SK-N-SH (cell line): ENCODE data around the gene ST6GALNAC3.

ENCODE experiments used
- CTCF ChIP-seq: fragments of 200-600 bp; sonication (generic); IDR thresholded peaks from 2 replicates; pipeline ENCODE4 v1.6.1; 2017; ENCODE audit warnings: antibody characterized with exemption, mild to moderate bottlenecking, moderate library complexity
- FOXM1 ChIP-seq: IDR thresholded peaks from 2 replicates; pipeline ENCODE4 v1.4.0; 2012; ENCODE audit warnings: low read depth, mild to moderate bottlenecking
- GABPA ChIP-seq: IDR thresholded peaks from 2 replicates; pipeline ENCODE4 v1.4.0; 2012; ENCODE audit warnings: low read depth, mild to moderate bottlenecking
- MEF2A ChIP-seq: IDR thresholded peaks from 2 replicates; pipeline ENCODE4 v1.4.0; 2012; ENCODE audit warnings: low read depth, borderline replicate concordance
- PBX3 ChIP-seq: IDR thresholded peaks from 2 replicates; pipeline ENCODE4; 2012
- POLR2AphosphoS5 ChIP-seq: IDR thresholded peaks from 2 replicates; pipeline ENCODE4 v1.6.1; 2012; ENCODE audit warnings: low read depth, low read length
- RXRA ChIP-seq: IDR thresholded peaks from 2 replicates; pipeline ENCODE4 v1.4.0; 2012; ENCODE audit warnings: low read depth, mild to moderate bottlenecking, borderline replicate concordance
- TAF1 ChIP-seq: IDR thresholded peaks from 2 replicates; pipeline ENCODE4 v1.6.1; 2012; ENCODE audit warnings: low read depth, mild to moderate bottlenecking, low read length, moderate library complexity, borderline replicate concordance
- TCF12 ChIP-seq: IDR thresholded peaks from 2 replicates; pipeline ENCODE4 v1.4.0; 2012
- TF ChIP-seq, protein P1 (sequence below): IDR thresholded peaks from 2 replicates; pipeline ENCODE4 v1.6.1; 2012; ENCODE audit warnings: mild to moderate bottlenecking, low read depth, low read length, moderate library complexity

GRCh38 chr1:76639181-76639580 lies 564.6 kb downstream of the ST6GALNAC3 start:
- no peak for TF ChIP-seq RXRA
- TF ChIP-seq CTCF: no peak
- TF ChIP-seq, protein P1, sequence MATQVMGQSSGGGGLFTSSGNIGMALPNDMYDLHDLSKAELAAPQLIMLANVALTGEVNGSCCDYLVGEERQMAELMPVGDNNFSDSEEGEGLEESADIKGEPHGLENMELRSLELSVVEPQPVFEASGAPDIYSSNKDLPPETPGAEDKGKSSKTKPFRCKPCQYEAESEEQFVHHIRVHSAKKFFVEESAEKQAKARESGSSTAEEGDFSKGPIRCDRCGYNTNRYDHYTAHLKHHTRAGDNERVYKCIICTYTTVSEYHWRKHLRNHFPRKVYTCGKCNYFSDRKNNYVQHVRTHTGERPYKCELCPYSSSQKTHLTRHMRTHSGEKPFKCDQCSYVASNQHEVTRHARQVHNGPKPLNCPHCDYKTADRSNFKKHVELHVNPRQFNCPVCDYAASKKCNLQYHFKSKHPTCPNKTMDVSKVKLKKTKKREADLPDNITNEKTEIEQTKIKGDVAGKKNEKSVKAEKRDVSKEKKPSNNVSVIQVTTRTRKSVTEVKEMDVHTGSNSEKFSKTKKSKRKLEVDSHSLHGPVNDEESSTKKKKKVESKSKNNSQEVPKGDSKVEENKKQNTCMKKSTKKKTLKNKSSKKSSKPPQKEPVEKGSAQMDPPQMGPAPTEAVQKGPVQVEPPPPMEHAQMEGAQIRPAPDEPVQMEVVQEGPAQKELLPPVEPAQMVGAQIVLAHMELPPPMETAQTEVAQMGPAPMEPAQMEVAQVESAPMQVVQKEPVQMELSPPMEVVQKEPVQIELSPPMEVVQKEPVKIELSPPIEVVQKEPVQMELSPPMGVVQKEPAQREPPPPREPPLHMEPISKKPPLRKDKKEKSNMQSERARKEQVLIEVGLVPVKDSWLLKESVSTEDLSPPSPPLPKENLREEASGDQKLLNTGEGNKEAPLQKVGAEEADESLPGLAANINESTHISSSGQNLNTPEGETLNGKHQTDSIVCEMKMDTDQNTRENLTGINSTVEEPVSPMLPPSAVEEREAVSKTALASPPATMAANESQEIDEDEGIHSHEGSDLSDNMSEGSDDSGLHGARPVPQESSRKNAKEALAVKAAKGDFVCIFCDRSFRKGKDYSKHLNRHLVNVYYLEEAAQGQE: no peak
- TF ChIP-seq PBX3: no peak
- no peak for TF ChIP-seq TAF1
- TF ChIP-seq TCF12: no peak
- TF ChIP-seq MEF2A: no peak
- no peak for TF ChIP-seq GABPA
- TF ChIP-seq POLR2AphosphoS5: no peak
- TF ChIP-seq FOXM1: no peak
